Large intestine (tissue), 3 donors: ENCODE results near the gene HDAC10. TPM values are rescaled to one million over a fixed set of nuclear protein-coding genes. Genes with fewer than 3 reads are reported as not detected.

Source experiments
- DNase-seq, 2 donors: peaks; one replicate each; pipeline versions ENCODE4 v3.0.0 to v3.0.0-alpha.2; 2013
- H3K27ac ChIP-seq: one replicate; pipeline ENCODE4 v1.5.1; 2013; ENCODE audit warnings: low read length
- H3K27me3 ChIP-seq: 2 replicates; pipeline ENCODE4 v1.6.1; 2013; ENCODE audit warnings: low read length; ENCODE audit not compliant: control insufficient read depth, insufficient read depth
- H3K36me3 ChIP-seq: 2 replicates; pipeline ENCODE4 v1.6.1; 2013; ENCODE audit warnings: low read length; ENCODE audit not compliant: control insufficient read depth, insufficient read depth
- H3K4me1 ChIP-seq: one replicate; pipeline ENCODE4 v1.6.1; 2013; ENCODE audit warnings: low read length; ENCODE audit not compliant: control insufficient read depth, insufficient read depth
- H3K4me3 ChIP-seq: one replicate; pipeline ENCODE4 v1.5.1; 2013; ENCODE audit warnings: low read length
- H3K9me3 ChIP-seq: one replicate; pipeline ENCODE4 v1.6.1; 2013; ENCODE audit warnings: mild to moderate bottlenecking, low read depth, low read length, moderate library complexity; ENCODE audit not compliant: control insufficient read depth
- WGBS: methylation state at CpG from one replicate; pipeline ENCODE4 v1.1.5; 2013; ENCODE audit warnings: low lambda C conversion rate; ENCODE audit not compliant: insufficient coverage; 5-methylcytosine and 5-hydroxymethylcytosine counted together
- polyA plus RNA-seq: library from polyadenylated mRNA; unstranded; fragments of 120-200 nt; gene quantifications from one replicate; pipeline ENCODE4 v1.2.1, GENCODE V29; 2013

The HDAC10 gene
- polyA plus RNA-seq, 1 donor: 55.5 TPM

- 90% methylated on average over 3 of the region's 20 CpGs for WGBS
- H3K27ac ChIP-seq: no peak overlapping the region
- peaks cover 20% of the 10 kb centered on the region for H3K4me1 ChIP-seq
- peaks cover 33% of the 10 kb centered on the region for H3K36me3 ChIP-seq
- no peaks in the 10 kb centered on the region for H3K27me3 ChIP-seq
- H3K9me3 ChIP-seq: no peaks in the 10 kb centered on the region
- no peak for DNase-seq
- H3K4me3 ChIP-seq: no peak overlapping the region
Observed at GRCh38 chr22:50246242-50247175, 4.6 kb downstream of the HDAC10 start.

GRCh38 chr22:50245214-50246072, 5.6 kb downstream of the HDAC10 start:
- peak in 1 of 2 donors; percentile 25 for DNase-seq
- Histone ChIP-seq H3K36me3 (peaks cover 33% of the 10 kb centered on the region), H3K4me1 (peaks cover 19% of the 10 kb centered on the region), H3K4me3 (peak overlapping the region; percentile 67), H3K27me3 (no peaks in the 10 kb centered on the region), H3K27ac (peak overlapping the region; percentile 66), H3K9me3 (no peaks in the 10 kb centered on the region)
- no CpG with 5 or more reads among the region's 53 CpGs for WGBS

- H3K36me3 ChIP-seq: peaks cover 41% of the 10 kb centered on the region
- peak within 1 kb of the TSS; percentile 66 for H3K27ac ChIP-seq
- no CpG with 5 or more reads among the region's 76 CpGs for WGBS
- DNase-seq: peak; percentile 91 to 95
- no peaks in the 10 kb centered on the region for H3K27me3 ChIP-seq
- H3K4me1 ChIP-seq: peaks cover 12% of the 10 kb centered on the region
- no peaks in the 10 kb centered on the region for H3K9me3 ChIP-seq
- H3K4me3 ChIP-seq: peak within 1 kb of the TSS; percentile 67
Observed at GRCh38 chr22:50244420-50245213, 6.4 kb downstream of the HDAC10 start, which contains the start of gene TUBGCP6. Gene TUBGCP6 (minus strand): TSS chr22:50245023. CDS start chr22:50244459, 564 bp downstream.

GRCh38 chr22:50243685-50244419, 7.2 kb downstream of the HDAC10 start:
- peak overlapping the region; percentile 66 for H3K27ac ChIP-seq
- no peaks in the 10 kb centered on the region for H3K9me3 ChIP-seq
- no peaks in the 10 kb centered on the region for H3K27me3 ChIP-seq
- peak overlapping the region; percentile 67 for H3K4me3 ChIP-seq
- no CpG with 5 or more reads among the region's 27 CpGs for WGBS
- H3K4me1 ChIP-seq: peaks cover 12% of the 10 kb centered on the region
- H3K36me3 ChIP-seq: peaks cover 42% of the 10 kb centered on the region
- peak in 1 of 2 donors; percentile 19 for DNase-seq

GRCh38 chr22:50242406-50242949, 8.6 kb downstream of the HDAC10 start:
- H3K4me3 ChIP-seq: peak overlapping the region; percentile 19
- no peaks in the 10 kb centered on the region for H3K27me3 ChIP-seq
- no peaks in the 10 kb centered on the region for H3K9me3 ChIP-seq
- no peak overlapping the region for H3K27ac ChIP-seq
- 80% methylated on average over 3 of the region's 14 CpGs for WGBS
- DNase-seq: no peak
- H3K4me1 ChIP-seq: peaks cover 12% of the 10 kb centered on the region
- peaks cover 32% of the 10 kb centered on the region for H3K36me3 ChIP-seq

- Histone ChIP-seq H3K9me3 (no peaks in the 10 kb centered on the region), H3K27ac (no peak overlapping the region), H3K36me3 (peaks cover 23% of the 10 kb centered on the region), H3K4me1 (peaks cover 3% of the 10 kb centered on the region), H3K27me3 (no peaks in the 10 kb centered on the region), H3K4me3 (no peak overlapping the region)
- WGBS: no CpG with 5 or more reads among the region's 9 CpGs
- DNase-seq: no peak
Observed at GRCh38 chr22:50238755-50239154, 12.3 kb downstream of the HDAC10 start.

- Histone ChIP-seq H3K9me3 (no peaks in the 10 kb centered on the region), H3K27me3 (no peaks in the 10 kb centered on the region), H3K4me1 (no peaks in the 10 kb centered on the region), H3K4me3 (no peak overlapping the region), H3K27ac (no peak overlapping the region), H3K36me3 (peaks cover 37% of the 10 kb centered on the region)
- WGBS: no CpG with 5 or more reads among the region's 11 CpGs
- DNase-seq: no peak
Observed at GRCh38 chr22:50236731-50237409, 14.2 kb downstream of the HDAC10 start.

- Histone ChIP-seq H3K36me3 (peaks cover 37% of the 10 kb centered on the region), H3K27ac (no peak overlapping the region), H3K4me1 (no peaks in the 10 kb centered on the region), H3K27me3 (no peaks in the 10 kb centered on the region), H3K9me3 (no peaks in the 10 kb centered on the region), H3K4me3 (no peak overlapping the region)
- WGBS: no CpG with 5 or more reads among the region's 18 CpGs
- DNase-seq: no peak
Observed at GRCh38 chr22:50233223-50233622, 17.8 kb downstream of the HDAC10 start.
